WTC11 (cell line): ENCODE measurements around the gene WNT8B. TPM values are rescaled to one million over a fixed set of nuclear protein-coding genes. Genes with fewer than 3 reads are reported as not detected.

ENCODE experiments used
- ATAC-seq: fragments of 200-7000 bp; cut with Tn5 transposase; 2 replicates; pipeline ENCODE4 v1.10.0; 2021; ENCODE audit warnings: mild to moderate bottlenecking, moderate library complexity
- CTCF ChIA-PET: fragments of 300-600 bp; sonication (Branson Sonifier 250); formaldehyde crosslinking; loops from one replicate; lab custom pipeline; 2021; ENCODE audit warnings: antibody characterized with exemption; lab: Charles Lee
- POLR2A ChIA-PET: fragments of 350-600 bp; sonication (Branson Sonifier 250); formaldehyde crosslinking; loops from one replicate; lab custom pipeline; 2021; ENCODE audit warnings: antibody characterized with exemption; lab: Charles Lee
- DNase-seq: peaks from one replicate; pipeline ENCODE4 v3.0.0; 2021; ENCODE audit warnings: low spot score
- H3K27ac Mint-ChIP-seq: 2 replicates; pipeline ENCODE4 v1.8.0; 2021; ENCODE audit warnings: mixed read lengths
- H3K27me3 Mint-ChIP-seq: 2 replicates; pipeline ENCODE4 v1.8.0; 2021; ENCODE audit warnings: low read depth, mild to moderate bottlenecking, moderate library complexity, mixed read lengths
- H3K36me3 Mint-ChIP-seq: 2 replicates; pipeline ENCODE4 v1.8.0; 2021; ENCODE audit warnings: mixed read lengths
- H3K4me1 Mint-ChIP-seq: 2 replicates; pipeline ENCODE4 v1.8.0; 2022; ENCODE audit warnings: mixed read lengths
- H3K4me3 Mint-ChIP-seq: 2 replicates; pipeline ENCODE4 v1.8.0; 2021; ENCODE audit warnings: mild to moderate bottlenecking, moderate library complexity, mixed read lengths
- H3K9me3 Mint-ChIP-seq: 2 replicates; pipeline ENCODE4 v1.8.0; 2021; ENCODE audit warnings: mixed read lengths
- CBFB ChIP-seq: sonication (generic); formaldehyde crosslinking; IDR thresholded peaks from 2 replicates; pipeline ENCODE4 v1.8.1; 2022; ENCODE audit warnings: mild to moderate bottlenecking, low read depth, missing genetic modification reagents
- CDX4 ChIP-seq: fragments of 250-450 bp; sonication (Bioruptor Pico); IDR thresholded peaks from 2 replicates; pipeline ENCODE4 v1.9.0; 2021; ENCODE audit warnings: moderate library complexity, mild to moderate bottlenecking, inconsistent platforms, borderline replicate concordance
- CREM ChIP-seq: sonication (generic); formaldehyde crosslinking; IDR thresholded peaks from 2 replicates; pipeline ENCODE4 v1.8.1; 2022; ENCODE audit warnings: mild to moderate bottlenecking, missing genetic modification reagents, moderate library complexity
- CTCF ChIP-seq: fragments of 200-600 bp; IDR thresholded peaks from 2 replicates; pipeline ENCODE4 v1.8.0; 2022; ENCODE audit warnings: antibody characterized with exemption
- EMX1 ChIP-seq: fragments of 250-450 bp; sonication (Bioruptor Pico); IDR thresholded peaks from 2 replicates; pipeline ENCODE4 v1.8.0; 2021; ENCODE audit warnings: mild to moderate bottlenecking
- FOXP4 ChIP-seq: sonication (generic); formaldehyde crosslinking; IDR thresholded peaks from 2 replicates; pipeline ENCODE4 v1.8.0; 2022; ENCODE audit warnings: mild to moderate bottlenecking, missing genetic modification reagents
- GTF2I ChIP-seq: fragments of 250-450 bp; sonication (Bioruptor Pico); conservative IDR thresholded peaks from 2 replicates; pipeline ENCODE4 v1.4.0; 2021; ENCODE audit warnings: mild to moderate bottlenecking
- HMGA2 ChIP-seq: fragments of 250-450 bp; sonication (Bioruptor Pico); IDR thresholded peaks from 2 replicates; pipeline ENCODE4 v1.4.0; 2021; ENCODE audit warnings: mild to moderate bottlenecking, moderate library complexity
- JAZF1 ChIP-seq: fragments of 250-450 bp; sonication (Bioruptor Pico); IDR thresholded peaks from 2 replicates; pipeline ENCODE4 v1.9.0; 2021; ENCODE audit warnings: moderate library complexity, mild to moderate bottlenecking, inconsistent platforms
- MAX ChIP-seq: sonication (generic); formaldehyde crosslinking; IDR thresholded peaks from 2 replicates; pipeline ENCODE4 v1.8.0; 2022; ENCODE audit warnings: mild to moderate bottlenecking, missing genetic modification reagents
- NFATC4 ChIP-seq: fragments of 250-450 bp; sonication (Bioruptor Pico); IDR thresholded peaks from 2 replicates; pipeline ENCODE4 v1.9.0; 2021; ENCODE audit warnings: mild to moderate bottlenecking
- NFYB ChIP-seq: sonication (generic); formaldehyde crosslinking; conservative IDR thresholded peaks from 2 replicates; pipeline ENCODE4 v1.8.0; 2022; ENCODE audit warnings: low read depth, missing genetic modification reagents
- NR1H2 ChIP-seq: sonication (generic); formaldehyde crosslinking; IDR thresholded peaks from 2 replicates; pipeline ENCODE4 v1.9.0; 2021; ENCODE audit warnings: mild to moderate bottlenecking, moderate library complexity, missing genetic modification reagents
- OVOL2 ChIP-seq: fragments of 250-450 bp; sonication (Bioruptor Pico); IDR thresholded peaks from 2 replicates; pipeline ENCODE4 v1.9.0; 2021; ENCODE audit warnings: mild to moderate bottlenecking, borderline replicate concordance
- PREB ChIP-seq: sonication (generic); formaldehyde crosslinking; IDR thresholded peaks from 2 replicates; pipeline ENCODE4 v1.8.1; 2022; ENCODE audit warnings: mild to moderate bottlenecking, missing genetic modification reagents, moderate library complexity, borderline replicate concordance
- PRRX2 ChIP-seq: fragments of 250-450 bp; sonication (Bioruptor Pico); IDR thresholded peaks from 2 replicates; pipeline ENCODE4 v1.8.0; 2021; ENCODE audit warnings: mild to moderate bottlenecking
- RELA ChIP-seq: sonication (generic); formaldehyde crosslinking; IDR thresholded peaks from 2 replicates; pipeline ENCODE4 v1.8.1; 2022; ENCODE audit warnings: missing genetic modification reagents, mild to moderate bottlenecking, borderline replicate concordance
- SMAD3 ChIP-seq: sonication (generic); formaldehyde crosslinking; IDR thresholded peaks from 2 replicates; pipeline ENCODE4 v1.8.0; 2022; ENCODE audit warnings: missing genetic modification reagents, mild to moderate bottlenecking, borderline replicate concordance
- SP1 ChIP-seq: sonication (generic); formaldehyde crosslinking; conservative IDR thresholded peaks from 2 replicates; pipeline ENCODE4 v1.8.1; 2022; ENCODE audit warnings: missing genetic modification reagents
- TEAD1 ChIP-seq: sonication (generic); formaldehyde crosslinking; IDR thresholded peaks from 2 replicates; pipeline ENCODE4 v1.8.0; 2022; ENCODE audit warnings: mild to moderate bottlenecking, missing genetic modification reagents
- TP53 ChIP-seq: sonication (generic); formaldehyde crosslinking; IDR thresholded peaks from 2 replicates; pipeline ENCODE4 v1.8.1; 2023; ENCODE audit warnings: mild to moderate bottlenecking, missing genetic modification reagents
- ZBTB21 ChIP-seq: sonication (generic); formaldehyde crosslinking; IDR thresholded peaks from 2 replicates; pipeline ENCODE4 v1.8.1; 2023; ENCODE audit warnings: mild to moderate bottlenecking, missing genetic modification reagents, borderline replicate concordance
- ZNF263 ChIP-seq: sonication (generic); formaldehyde crosslinking; IDR thresholded peaks from 2 replicates; pipeline ENCODE4 v1.8.1; 2022; ENCODE audit warnings: low read depth, mild to moderate bottlenecking, moderate library complexity, missing genetic modification reagents
- ZNF512 ChIP-seq: sonication (generic); formaldehyde crosslinking; IDR thresholded peaks from 2 replicates; pipeline ENCODE4 v1.8.1; 2022; ENCODE audit warnings: missing genetic modification reagents, borderline replicate concordance
- ZNF532 ChIP-seq: fragments of 250-450 bp; sonication (Bioruptor Pico); IDR thresholded peaks from 2 replicates; pipeline ENCODE4 v1.9.0; 2021; ENCODE audit warnings: mild to moderate bottlenecking, borderline replicate concordance
- total RNA-seq: library from RNA; stranded (reverse); gene quantifications from 3 replicates; pipeline ENCODE4 v1.2.3, GENCODE V29; 2021

Gene WNT8B
- total RNA-seq, 1 experiment from 2014 or later: 0.68 TPM

- DNase-seq (peak; percentile 84), ATAC-seq (peak; percentile 87)
- Mint-ChIP-seq H3K9me3 (no peaks in the 10 kb centered on the region), H3K36me3 (peaks cover 22% of the 10 kb centered on the region), H3K27me3 (no peaks in the 10 kb centered on the region), H3K27ac (peak within 1 kb of the TSS; percentile 78), H3K4me3 (peak within 1 kb of the TSS; percentile 99), H3K4me1 (peaks cover 13% of the 10 kb centered on the region)
- POLR2A ChIA-PET: no interaction called here
- CTCF ChIA-PET: interaction anchor here (1.0 to 1.4 kb wide), 3 partner anchors 11 to 21 kb away, joined by 3 to 6 read pairs (median 4); no protein-coding TSS in a partner anchor
- TF ChIP-seq SMAD3 (CRISPR knock-in tag) (peak; percentile 47; the same call in 1 of the 2 replicates), CDX4 (no peak), CTCF (no peak), JAZF1 (CRISPR knock-in tag) (no peak), SP1 (CRISPR knock-in tag) (peak; percentile 64; the same call in 1 of the 2 replicates), GTF2I (CRISPR knock-in tag) (no peak), ZNF263 (CRISPR knock-in tag) (no peak), TEAD1 (CRISPR knock-in tag) (peak; percentile 75), CBFB (CRISPR knock-in tag) (no peak), FOXP4 (CRISPR knock-in tag) (no peak), OVOL2 (CRISPR knock-in tag) (no peak), HMGA2 (peak; percentile 18; the same call in 1 of the 2 replicates), ZBTB21 (CRISPR knock-in tag) (no peak; the same call in 1 of the 2 replicates), PRRX2 (CRISPR knock-in tag) (no peak), EMX1 (CRISPR knock-in tag) (no peak), TP53 (CRISPR knock-in tag) (peak; percentile 63; the same call in 1 of the 2 replicates), PREB (CRISPR knock-in tag) (no peak), ZNF532 (CRISPR knock-in tag) (no peak), NFATC4 (CRISPR knock-in tag) (no peak), MAX (peak; percentile 59; the same call in 1 of the 2 replicates), NFYB (CRISPR knock-in tag) (no peak), RELA (CRISPR knock-in tag) (no peak; the same call in 1 of the 2 replicates), ZNF512 (CRISPR knock-in tag) (no peak), CREM (no peak), NR1H2 (no peak)
These were observed 66.9 kb downstream of the WNT8B start, which contains the start of gene NDUFB8 for GRCh38 chr10:100529475-100530298. Gene NDUFB8 (minus strand): TSS chr10:100529871. CDS start chr10:100529851, 20 bp downstream.
